ENCODE data around the gene PHYKPL.
A peak's percentile ranks its signal among the peaks of the same experiment; 100 is the strongest.
"Not testable (repeated sequence)": the region's sequence is repeated elsewhere in the genome, so short reads cannot be mapped to it uniquely, and the experiment has no call there.

Gene PHYKPL

DNA sequence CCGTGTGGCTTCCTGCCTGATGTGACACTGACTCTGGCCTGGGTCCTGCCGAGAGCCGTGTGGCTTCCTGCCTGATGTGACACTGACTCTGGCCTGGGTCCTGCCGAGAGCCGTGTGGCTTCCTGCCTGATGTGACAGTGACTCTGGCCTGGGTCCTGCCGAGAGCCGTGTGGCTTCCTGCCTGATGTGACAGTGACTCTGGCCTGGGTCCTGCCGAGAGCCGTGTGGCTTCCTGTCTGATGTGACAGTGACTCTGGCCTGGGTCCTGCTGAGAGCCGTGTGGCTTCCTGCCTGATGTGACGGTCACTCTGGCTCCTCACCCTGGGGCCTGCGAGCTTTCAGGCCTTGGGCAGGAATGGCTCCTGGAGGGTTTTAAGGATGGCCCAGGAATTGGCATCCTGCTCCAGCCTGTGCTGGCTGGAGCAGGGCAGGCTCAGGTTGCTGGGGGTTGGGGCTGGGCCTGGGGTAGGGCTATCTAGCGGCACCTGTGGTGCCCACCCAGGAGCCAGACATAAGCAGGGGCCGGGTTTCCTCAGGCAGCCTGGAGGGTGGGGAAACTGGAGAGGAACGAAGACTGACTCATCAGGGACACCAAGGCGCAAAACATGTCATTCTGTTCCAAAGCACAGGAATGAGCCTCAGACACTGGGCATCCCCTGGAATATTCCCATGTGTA lies 7.2 kb upstream of the PHYKPL start:
- H3K9me3 Mint-ChIP-seq; DNase-seq; H3K36me3 Mint-ChIP-seq; ATAC-seq (replicated peaks); H3K27me3 Mint-ChIP-seq: not testable (repeated sequence)
- peak overlapping the region; percentile 61 to 75 for H3K4me3 Mint-ChIP-seq
- peaks cover 28 to 50% of the 10 kb centered on the region in 2 donors for H3K4me1 Mint-ChIP-seq
- peak overlapping the region; percentile 90 for H3K27ac Mint-ChIP-seq

DNA sequence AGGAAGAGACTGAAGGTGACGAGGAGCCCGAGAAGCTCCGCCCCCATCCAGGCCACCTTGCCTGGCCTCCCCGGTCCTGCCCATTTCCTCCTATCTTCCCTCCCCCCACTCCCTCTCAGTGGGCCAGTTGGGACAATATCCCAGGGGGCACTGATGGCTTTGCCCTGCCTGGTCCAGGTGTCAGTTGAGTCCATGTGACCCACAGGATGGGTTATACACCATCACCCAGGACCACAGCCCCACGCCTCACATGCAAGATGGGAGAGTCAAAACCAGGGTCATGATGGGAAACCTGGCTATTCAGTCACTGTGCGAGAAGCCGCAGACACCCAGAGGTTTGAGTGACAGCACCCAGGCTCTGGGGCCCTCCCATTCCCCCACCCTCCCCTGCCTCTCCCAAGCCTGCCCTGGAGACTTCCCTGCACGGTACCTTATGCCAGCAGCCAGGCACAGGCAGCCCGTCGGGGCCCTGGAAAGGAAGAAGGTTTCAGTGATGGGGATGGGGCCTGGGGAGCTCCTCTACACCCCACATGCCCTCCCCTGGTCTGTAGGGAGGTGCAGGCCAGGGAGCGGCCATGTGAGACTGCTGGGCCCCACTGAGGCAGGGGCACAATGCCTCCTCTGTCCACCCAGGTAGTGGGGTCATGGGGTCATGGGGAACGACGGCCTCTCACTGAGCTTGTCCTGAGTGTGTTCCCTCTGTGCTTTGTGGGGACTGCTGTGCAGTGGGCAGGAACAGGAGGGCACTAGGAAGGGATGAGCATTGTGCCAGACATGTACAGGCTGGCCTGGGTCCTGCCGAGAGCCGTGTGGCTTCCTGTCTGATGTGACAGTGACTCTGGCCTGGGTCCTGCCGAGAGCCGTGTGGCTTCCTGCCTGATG lies 6.3 kb upstream of the PHYKPL start:
- peak overlapping the region; percentile 69 for H3K27ac Mint-ChIP-seq
- DNase-seq (no peak), ATAC-seq (replicated peaks) (no peak)
- no peaks in the 10 kb centered on the region for H3K27me3 Mint-ChIP-seq
- no peaks in the 10 kb centered on the region for H3K9me3 Mint-ChIP-seq
- H3K4me3 Mint-ChIP-seq = no peak overlapping the region
- H3K4me1 Mint-ChIP-seq = peaks cover 28 to 56% of the 10 kb centered on the region in 2 donors
- H3K36me3 Mint-ChIP-seq = peaks cover 0 to 1% of the 10 kb centered on the region in 2 donors

DNA sequence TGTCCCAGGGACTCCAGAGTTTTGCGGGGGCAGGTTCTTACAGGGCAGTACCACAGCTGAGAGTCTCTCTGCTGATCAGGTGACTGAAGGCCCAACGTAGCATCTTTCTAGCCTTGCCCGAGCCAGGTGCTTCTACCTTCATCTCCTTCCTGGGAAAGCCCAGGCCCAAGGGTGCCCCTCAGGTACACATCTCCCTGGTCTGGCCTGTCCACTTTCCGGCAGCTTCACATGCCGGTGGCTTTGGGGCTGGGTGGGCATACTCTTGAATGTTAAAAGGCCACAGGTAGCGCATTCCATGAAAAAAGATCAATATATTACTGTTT lies 5.7 kb upstream of the PHYKPL start:
- ATAC-seq (replicated peaks) (no peak), DNase-seq (no peak)
- H3K27ac Mint-ChIP-seq = no peak overlapping the region
- peaks cover 28 to 56% of the 10 kb centered on the region in 2 donors for H3K4me1 Mint-ChIP-seq
- peaks cover 0 to 1% of the 10 kb centered on the region in 2 donors for H3K36me3 Mint-ChIP-seq
- no peaks in the 10 kb centered on the region for H3K9me3 Mint-ChIP-seq
- H3K4me3 Mint-ChIP-seq = no peak overlapping the region
- H3K27me3 Mint-ChIP-seq = no peaks in the 10 kb centered on the region

DNA sequence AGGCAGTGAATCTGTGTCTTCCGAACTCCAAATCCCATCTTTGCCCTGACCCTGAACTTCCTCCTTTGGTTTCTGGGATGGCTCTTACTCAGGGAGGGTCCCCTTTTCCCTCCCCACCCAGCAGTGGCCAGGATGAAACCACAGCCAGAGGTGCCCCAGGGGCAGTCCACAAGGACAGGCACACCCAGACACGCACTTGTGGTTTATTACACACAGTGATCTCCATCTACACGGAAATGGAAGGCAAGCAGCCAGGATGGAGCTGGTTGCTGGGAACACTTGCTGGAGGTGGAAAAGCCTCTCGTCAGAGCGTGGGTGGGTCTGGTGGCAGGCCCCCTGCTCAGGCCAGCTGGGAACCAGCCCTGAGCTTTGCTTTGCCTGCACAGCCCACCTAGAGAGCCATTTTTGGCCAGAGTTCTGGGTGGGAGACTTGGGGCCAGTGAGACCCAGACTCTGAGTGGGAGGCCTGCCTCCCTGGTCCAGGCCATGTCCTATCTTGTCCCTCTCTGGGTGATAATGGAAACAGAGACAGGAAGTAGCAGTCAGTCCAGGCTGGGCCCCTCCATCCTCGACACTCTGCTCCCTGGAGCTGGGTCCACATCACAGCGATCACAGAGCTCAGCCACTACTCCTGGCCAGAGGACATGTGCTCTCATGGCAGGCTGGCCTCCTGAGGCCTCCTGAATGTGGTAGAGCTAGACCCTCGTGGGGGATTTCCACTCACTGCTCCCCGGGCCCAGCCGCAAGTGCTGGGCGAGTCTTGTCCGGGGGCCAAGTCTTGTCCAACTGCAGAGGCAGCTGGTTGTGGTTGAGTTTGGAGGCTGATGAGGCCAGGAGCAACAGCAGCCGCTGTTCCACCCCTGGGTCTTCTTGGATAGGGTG lies 5.1 kb upstream of the PHYKPL start:
- Mint-ChIP-seq H3K9me3 (no peaks in the 10 kb centered on the region), H3K4me1 (peaks cover 28 to 56% of the 10 kb centered on the region in 2 donors), H3K36me3 (peaks cover 0 to 1% of the 10 kb centered on the region in 2 donors), H3K27me3 (no peaks in the 10 kb centered on the region), H3K4me3 (no peak overlapping the region), H3K27ac (peak overlapping the region; percentile 42)
- ATAC-seq (replicated peaks) (no peak), DNase-seq (no peak)

DNA sequence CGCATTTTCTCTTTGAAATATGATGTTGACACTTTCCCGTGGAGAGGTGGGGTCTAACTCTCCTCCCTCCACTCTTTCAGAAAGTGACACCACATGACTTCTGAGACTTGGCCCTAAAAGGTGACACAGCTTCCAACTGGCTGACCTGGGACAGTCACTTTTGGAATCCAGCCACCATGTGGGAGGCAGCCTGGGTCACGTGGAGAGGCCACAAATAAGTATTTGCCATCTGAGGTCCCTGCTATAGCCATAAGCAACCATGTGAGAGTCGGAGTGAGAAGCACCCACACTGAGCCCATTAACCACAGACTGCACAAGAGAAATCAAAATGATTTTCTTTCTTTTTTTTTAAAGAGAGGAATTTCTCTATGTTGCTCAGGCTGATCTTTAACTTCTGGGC lies 4.1 kb upstream of the PHYKPL start:
- no peak overlapping the region for H3K27ac Mint-ChIP-seq
- H3K36me3 Mint-ChIP-seq = peaks cover 1 to 4% of the 10 kb centered on the region in 2 donors
- no peak overlapping the region for H3K4me3 Mint-ChIP-seq
- ATAC-seq (replicated peaks) (no peak), DNase-seq (no peak)
- H3K27me3 Mint-ChIP-seq = no peaks in the 10 kb centered on the region
- peaks cover 28 to 51% of the 10 kb centered on the region in 2 donors for H3K4me1 Mint-ChIP-seq
- no peaks in the 10 kb centered on the region for H3K9me3 Mint-ChIP-seq

DNA sequence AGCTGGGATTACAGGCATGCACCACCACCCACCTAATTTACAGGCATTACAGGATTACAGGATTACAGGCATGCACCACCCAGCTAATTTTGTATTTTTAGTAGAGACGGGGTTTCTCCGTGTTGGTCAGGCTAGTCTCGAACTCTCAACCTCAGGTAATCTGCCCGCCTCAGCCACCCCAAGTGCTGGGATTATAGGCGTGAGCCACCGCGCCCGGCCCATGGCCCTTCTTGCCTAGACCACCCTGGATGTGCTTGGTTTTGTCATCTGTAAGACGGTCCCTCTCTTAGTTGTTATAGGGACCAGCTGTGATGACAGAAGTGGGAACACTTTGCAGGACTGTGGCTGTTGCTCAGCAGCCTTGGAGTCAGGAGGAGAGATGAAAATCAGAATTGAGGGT lies 3.5 kb upstream of the PHYKPL start:
- H3K4me3 Mint-ChIP-seq = no peak overlapping the region

DNA sequence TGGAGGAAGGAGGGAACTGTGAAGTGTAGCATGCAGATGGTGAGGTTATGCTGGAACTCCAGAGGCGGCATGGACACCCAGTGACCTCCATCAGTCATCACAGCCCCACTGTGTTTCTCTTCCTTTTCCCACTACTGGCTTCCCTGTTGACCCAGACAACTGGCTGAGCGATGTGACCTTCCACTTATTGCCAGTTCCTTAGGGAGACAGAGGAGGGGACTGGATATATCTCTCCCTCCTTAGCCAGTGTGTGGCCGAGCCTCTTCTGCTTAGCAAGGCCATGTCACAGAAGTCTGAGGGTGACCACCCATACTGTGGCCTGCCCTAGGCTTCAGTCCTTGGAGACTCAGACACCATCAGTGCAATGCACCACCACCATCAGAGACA lies 3.0 kb upstream of the PHYKPL start:
- no peak for ATAC-seq (replicated peaks)
- H3K4me3 Mint-ChIP-seq = no peak overlapping the region
- H3K27ac Mint-ChIP-seq = no peak overlapping the region
- H3K36me3 Mint-ChIP-seq = peaks cover 11 to 14% of the 10 kb centered on the region in 2 donors
- DNase-seq = no peak
- no peaks in the 10 kb centered on the region for H3K27me3 Mint-ChIP-seq
- H3K4me1 Mint-ChIP-seq = peaks cover 28 to 51% of the 10 kb centered on the region in 2 donors
- no peaks in the 10 kb centered on the region for H3K9me3 Mint-ChIP-seq

More for the DNA sequence above, 3.5 kb upstream of the PHYKPL start:
- Mint-ChIP-seq H3K9me3 (no peaks in the 10 kb centered on the region), H3K27ac (no peak overlapping the region), H3K4me1 (peaks cover 29 to 51% of the 10 kb centered on the region in 2 donors), H3K36me3 (peaks cover 6 to 10% of the 10 kb centered on the region in 2 donors), H3K27me3 (no peaks in the 10 kb centered on the region)
- no peak for ATAC-seq (replicated peaks)
- no peak for DNase-seq

DNA sequence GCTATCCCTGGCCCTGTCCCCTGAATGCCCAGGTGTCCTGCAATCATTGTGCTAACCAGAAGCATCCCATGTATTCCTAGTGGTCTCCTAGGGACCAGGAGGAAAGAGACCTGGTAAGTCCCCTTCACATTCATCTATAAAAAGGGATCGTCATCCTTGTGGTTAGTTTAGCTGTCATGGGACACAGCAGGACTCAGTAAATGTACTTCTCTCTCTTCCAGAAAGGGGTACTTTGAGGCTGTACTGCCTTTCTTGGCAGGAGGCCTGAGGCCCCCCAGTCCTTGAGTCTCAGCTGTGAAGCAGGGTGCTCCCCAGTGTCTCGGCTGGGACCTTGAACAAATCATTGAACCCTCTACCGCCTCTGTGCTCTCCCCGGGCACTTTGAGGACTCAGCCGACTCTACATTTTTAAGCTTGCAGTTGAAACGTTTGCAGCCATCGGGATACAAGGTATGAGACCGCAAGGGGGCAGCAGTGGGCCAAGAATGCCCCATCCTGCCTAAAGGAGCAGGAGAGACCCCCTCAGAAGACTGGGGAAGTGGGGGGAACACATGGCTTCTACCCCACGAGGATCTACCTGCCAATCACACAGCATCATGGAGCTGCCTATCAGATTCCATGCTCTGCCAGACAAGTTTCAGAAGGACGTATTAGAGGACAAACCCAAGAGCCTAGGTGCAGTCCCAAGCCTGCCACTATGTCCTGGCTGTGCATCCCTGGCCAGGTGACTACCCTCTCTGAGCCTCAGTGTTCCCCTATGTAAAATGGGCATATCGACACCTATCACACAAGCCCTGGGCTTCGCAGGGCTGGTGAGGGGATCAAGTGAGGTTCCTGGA lies 2.4 kb upstream of the PHYKPL start:
- peaks cover 14 to 16% of the 10 kb centered on the region in 2 donors for H3K36me3 Mint-ChIP-seq

DNA sequence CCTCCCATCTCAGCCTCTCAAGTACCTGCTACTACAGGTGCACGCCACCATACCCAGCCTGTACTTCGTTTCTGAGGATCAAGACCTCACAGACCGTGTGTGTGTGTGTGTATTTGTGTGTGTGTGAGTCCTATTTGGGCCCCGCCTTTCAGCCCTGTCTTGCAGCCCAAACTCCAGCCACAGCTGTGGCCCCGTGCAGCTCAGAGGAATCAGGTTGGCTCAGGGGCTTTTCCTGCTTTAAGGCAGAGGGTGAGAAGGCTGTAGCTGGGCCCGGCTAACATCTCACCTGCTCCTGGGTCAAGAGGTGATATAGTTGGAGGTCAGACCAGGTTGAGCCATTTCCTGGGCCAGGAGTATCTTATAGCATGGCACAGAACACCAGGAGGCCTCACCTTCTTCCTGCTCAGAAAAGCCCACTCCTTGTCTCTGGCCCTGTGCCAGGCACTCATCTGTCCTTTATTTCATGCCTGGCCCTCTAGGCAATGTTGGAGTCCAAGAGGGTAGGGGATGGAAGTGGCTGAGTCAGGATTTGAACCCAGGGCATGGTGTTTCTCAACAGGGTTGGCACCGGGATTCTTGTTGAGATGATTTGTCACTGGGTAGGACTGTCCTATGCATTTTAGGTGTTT lies 1.6 kb upstream of the PHYKPL start:
- ATAC-seq (replicated peaks) (no peak), DNase-seq (no peak)
- H3K27ac Mint-ChIP-seq = peak overlapping the region; percentile 5
- H3K9me3 Mint-ChIP-seq = no peaks in the 10 kb centered on the region
- no peaks in the 10 kb centered on the region for H3K27me3 Mint-ChIP-seq
- H3K36me3 Mint-ChIP-seq = peaks cover 18 to 22% of the 10 kb centered on the region in 2 donors
- H3K4me3 Mint-ChIP-seq = no peak overlapping the region
- peaks cover 29 to 53% of the 10 kb centered on the region in 2 donors for H3K4me1 Mint-ChIP-seq

More for the DNA sequence above, 2.4 kb upstream of the PHYKPL start:
- Mint-ChIP-seq H3K4me3 (no peak overlapping the region), H3K27ac (peak overlapping the region; percentile 11), H3K4me1 (peaks cover 27 to 50% of the 10 kb centered on the region in 2 donors), H3K27me3 (no peaks in the 10 kb centered on the region), H3K9me3 (no peaks in the 10 kb centered on the region)
- ATAC-seq (replicated peaks) = peak; percentile 28 to 29
- peak; percentile 45 for DNase-seq

DNA sequence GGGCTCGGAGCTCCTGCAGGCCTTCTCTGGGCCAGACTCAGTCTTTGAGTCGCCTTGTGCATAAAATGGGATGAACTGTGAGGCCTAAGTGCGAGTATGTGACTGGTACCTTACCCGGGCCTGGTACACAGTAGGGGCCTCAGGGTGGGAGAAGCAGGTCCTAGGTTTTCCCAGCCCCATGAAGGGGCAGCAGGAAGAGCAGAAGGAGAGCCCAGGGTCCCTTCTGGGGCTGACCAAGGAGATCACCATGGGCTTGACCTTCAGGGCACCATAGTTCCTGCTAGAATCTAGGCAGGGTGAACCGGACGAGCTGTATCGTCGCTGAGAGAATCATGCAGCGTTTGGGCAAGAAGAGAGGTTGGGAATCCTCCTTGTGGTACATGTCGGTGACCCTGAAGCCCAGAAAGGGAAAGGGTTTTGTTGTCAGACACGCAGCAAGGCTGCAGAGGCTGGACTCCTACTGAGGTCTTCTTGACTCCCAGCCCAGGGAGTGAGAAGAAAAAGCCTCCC lies 373 bp upstream of the PHYKPL start:
- DNase-seq (no peak), ATAC-seq (replicated peaks) (no peak)
- H3K4me3 Mint-ChIP-seq = peak overlapping the region; percentile 67 to 94
- H3K4me1 Mint-ChIP-seq = peaks cover 34 to 54% of the 10 kb centered on the region in 2 donors
- peak overlapping the region; percentile 80 for H3K27ac Mint-ChIP-seq
- H3K36me3 Mint-ChIP-seq = peaks cover 24 to 33% of the 10 kb centered on the region in 2 donors
- no peaks in the 10 kb centered on the region for H3K27me3 Mint-ChIP-seq
- H3K9me3 Mint-ChIP-seq = no peaks in the 10 kb centered on the region

DNA sequence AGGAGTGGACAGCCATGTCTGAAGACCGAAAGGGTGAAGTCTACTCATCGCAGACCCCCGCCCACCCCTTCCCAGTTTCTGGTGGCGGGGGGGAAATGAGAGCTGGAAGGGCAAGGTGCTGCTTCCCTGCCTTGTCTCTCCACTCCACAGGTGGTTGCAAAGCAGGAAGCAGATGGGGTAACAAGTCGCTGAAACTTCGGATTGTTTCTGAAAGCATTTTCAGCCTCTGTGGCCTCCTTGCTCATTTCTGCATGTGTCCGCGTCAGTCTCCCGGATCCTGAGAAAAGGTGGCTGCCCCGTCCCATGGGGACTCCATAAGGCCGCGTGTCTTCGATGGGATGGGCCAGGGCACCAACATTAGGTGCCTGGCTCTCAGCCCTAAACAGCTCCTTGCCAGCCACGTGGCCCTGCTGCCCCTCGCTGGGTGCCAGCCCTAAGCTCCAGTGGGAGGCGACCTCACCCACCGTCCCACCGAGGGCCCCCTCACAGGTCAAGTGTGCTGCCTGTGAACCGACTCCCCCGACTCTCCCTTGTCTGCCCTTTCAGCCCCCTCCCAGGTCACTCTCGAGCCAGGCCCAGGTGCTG lies 971 bp downstream of the PHYKPL start:
- ATAC-seq (replicated peaks) (peak; percentile 1 to 4), DNase-seq (no peak)
- peaks cover 39 to 60% of the 10 kb centered on the region in 2 donors for H3K4me1 Mint-ChIP-seq
- H3K27me3 Mint-ChIP-seq = no peaks in the 10 kb centered on the region
- H3K9me3 Mint-ChIP-seq = peaks cover 0 to 2% of the 10 kb centered on the region in 2 donors
- H3K36me3 Mint-ChIP-seq = peaks cover 37 to 46% of the 10 kb centered on the region in 2 donors
- peak overlapping the region; percentile 93 for H3K27ac Mint-ChIP-seq
- H3K4me3 Mint-ChIP-seq = peak overlapping the region; percentile 92 to 94

DNA sequence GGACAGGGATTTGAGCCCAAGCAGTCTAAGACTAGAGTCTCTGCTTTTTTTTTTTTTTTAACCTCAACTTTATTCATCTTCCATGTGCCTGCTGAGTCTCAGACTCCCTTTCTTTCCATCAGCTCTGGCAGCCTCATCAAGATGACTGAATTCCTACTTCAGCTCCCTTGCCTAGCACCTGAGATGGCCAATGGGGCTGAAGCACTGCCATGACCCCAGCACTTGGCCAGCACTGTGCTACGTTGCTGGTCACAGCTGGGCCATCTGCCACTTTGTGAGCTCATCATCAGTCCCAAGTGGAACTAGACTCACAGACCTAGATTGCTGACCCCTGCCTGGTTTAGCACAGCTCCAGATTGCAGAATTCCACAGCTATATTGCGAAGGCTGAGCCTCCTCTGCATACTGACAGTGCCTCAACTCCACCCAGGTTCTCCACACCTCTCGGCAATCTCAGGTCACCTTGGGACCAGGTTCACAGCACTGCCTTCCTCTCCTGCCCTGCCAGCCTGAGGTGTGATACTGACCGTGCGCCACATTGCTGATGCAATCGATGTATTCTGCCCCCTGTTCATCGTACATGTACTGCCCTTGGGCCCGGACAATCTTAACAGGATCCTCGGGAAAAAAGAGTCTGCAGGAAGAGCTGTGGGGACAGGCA lies 1.6 kb downstream of the PHYKPL start:
- Mint-ChIP-seq H3K27me3 (no peaks in the 10 kb centered on the region), H3K4me3 (peak overlapping the region; percentile 92 to 94), H3K9me3 (peaks cover 0 to 2% of the 10 kb centered on the region in 2 donors), H3K4me1 (peaks cover 38 to 64% of the 10 kb centered on the region in 2 donors), H3K27ac (peak overlapping the region; percentile 93), H3K36me3 (peaks cover 41 to 50% of the 10 kb centered on the region in 2 donors)
- DNase-seq (no peak), ATAC-seq (replicated peaks) (no peak)
